DOHH2 (cell line): ENCODE measurements around the gene TMEM154.

Source experiments
- H3F3A ChIP-seq: fragments of 200-600 bp; sonication (generic), shearing (Covaris generic); 2 replicates; pipeline ENCODE4 v1.6.0; 2016; ENCODE audit warnings: antibody characterized with exemption, mild to moderate bottlenecking; ENCODE audit not compliant: control insufficient read depth, insufficient read depth
- H3K27ac ChIP-seq: fragments of 200-600 bp; sonication (generic); 2 replicates; pipeline ENCODE4 v1.5.1; 2014; ENCODE audit warnings: low read depth, mild to moderate bottlenecking, low read length, moderate library complexity
- H3K27me3 ChIP-seq: fragments of 200-600 bp; sonication (generic); 2 replicates; pipeline ENCODE4 v1.6.1; 2014; ENCODE audit warnings: mild to moderate bottlenecking, low read length, mixed read lengths; ENCODE audit not compliant: control insufficient read depth
- H3K36me3 ChIP-seq: fragments of 200-600 bp; sonication (generic); 2 replicates; pipeline ENCODE4 v1.6.1; 2014; ENCODE audit warnings: mild to moderate bottlenecking, low read length, moderate library complexity, mixed read lengths; ENCODE audit not compliant: control insufficient read depth
- H3K4me1 ChIP-seq: fragments of 200-600 bp; sonication (generic); 2 replicates; pipeline ENCODE4 v1.6.1; 2014; ENCODE audit warnings: mild to moderate bottlenecking, low read length, mixed read lengths; ENCODE audit not compliant: control insufficient read depth
- H3K4me2 ChIP-seq: fragments of 200-600 bp; sonication (generic); 2 replicates; pipeline ENCODE4 v1.6.0; 2014; ENCODE audit warnings: mild to moderate bottlenecking, low read length, moderate library complexity
- H3K4me3 ChIP-seq: fragments of 200-600 bp; sonication (generic); 2 replicates; pipeline ENCODE4 v1.5.1; 2014; ENCODE audit warnings: mild to moderate bottlenecking, low read length, mixed read lengths
- H3K79me2 ChIP-seq: fragments of 200-600 bp; sonication (generic); 2 replicates; pipeline ENCODE4 v1.6.1; 2014; ENCODE audit warnings: mild to moderate bottlenecking, low read length, mixed read lengths; ENCODE audit not compliant: control insufficient read depth
- H3K9me2 ChIP-seq: fragments of 200-600 bp; sonication (generic); replicated peaks from 2 replicates; pipeline ENCODE4 v1.6.1; 2014; ENCODE audit warnings: mild to moderate bottlenecking, low read length, mixed read lengths; ENCODE audit not compliant: control insufficient read depth
- H3K9me3 ChIP-seq: fragments of 200-600 bp; sonication (generic); 2 replicates; pipeline ENCODE4 v1.6.1; 2014; ENCODE audit warnings: antibody characterized with exemption, low read length, mixed read lengths; ENCODE audit not compliant: control insufficient read depth, insufficient read depth
- H4K20me1 ChIP-seq: fragments of 200-600 bp; sonication (generic); 2 replicates; pipeline ENCODE4 v1.6.0; 2014; ENCODE audit warnings: low read depth, mild to moderate bottlenecking, antibody characterized with exemption, low read length, moderate library complexity; ENCODE audit not compliant: control insufficient read depth, insufficient read depth
- CTCF ChIP-seq: fragments of 200-600 bp; sonication (generic); IDR thresholded peaks from one replicate; pipeline ENCODE4 v1.5.1; 2014; ENCODE audit warnings: antibody characterized with exemption, mild to moderate bottlenecking, low read depth, low read length; ENCODE audit not compliant: poor library complexity, severe bottlenecking
- EZH2phosphoT487 ChIP-seq: fragments of 200-600 bp; sonication (generic); IDR thresholded peaks from 2 replicates; pipeline ENCODE4 v1.6.1; 2017; ENCODE audit warnings: borderline replicate concordance, mild to moderate bottlenecking, antibody characterized with exemption, low read length, moderate library complexity, mixed read lengths

TMEM154 gene

GRCh38 chr4:152704788-152705187 lies 25.0 kb upstream of the TMEM154 start:
- TF ChIP-seq EZH2phosphoT487 (no peak), CTCF (no peak)
- H3K4me2 ChIP-seq, result no peak overlapping the region

GRCh38 chr4:152700151-152700550 lies 20.4 kb upstream of the TMEM154 start:
- no peaks in the 10 kb centered on the region for H4K20me1 ChIP-seq
- TF ChIP-seq EZH2phosphoT487, result no peak
- no peak for TF ChIP-seq CTCF
- no peaks in the 10 kb centered on the region for H3K79me2 ChIP-seq
- H3K4me1 ChIP-seq, result no peaks in the 10 kb centered on the region
- no peaks in the 10 kb centered on the region for H3K9me2 ChIP-seq
- no peaks in the 10 kb centered on the region for H3K36me3 ChIP-seq
- no peak overlapping the region for H3K4me2 ChIP-seq
- H3K27ac ChIP-seq, result no peak overlapping the region
- H3K4me3 ChIP-seq, result no peak overlapping the region
- H3F3A ChIP-seq, result no peaks in the 10 kb centered on the region
- no peaks in the 10 kb centered on the region for H3K9me3 ChIP-seq
- H3K27me3 ChIP-seq, result peaks cover 9% of the 10 kb centered on the region

More at GRCh38 chr4:152704788-152705187, 25.0 kb upstream of the TMEM154 start:
- Histone ChIP-seq H3F3A (no peaks in the 10 kb centered on the region), H3K4me1 (no peaks in the 10 kb centered on the region), H3K9me2 (no peaks in the 10 kb centered on the region), H3K36me3 (no peaks in the 10 kb centered on the region), H3K27me3 (peaks cover 6% of the 10 kb centered on the region; the same call in 1 of the 2 replicates), H3K4me3 (no peak overlapping the region), H3K27ac (no peak overlapping the region), H4K20me1 (no peaks in the 10 kb centered on the region), H3K79me2 (no peaks in the 10 kb centered on the region), H3K9me3 (no peaks in the 10 kb centered on the region)

- Histone ChIP-seq H3K4me1 (no peaks in the 10 kb centered on the region), H3K4me2 (no peak overlapping the region)
- TF ChIP-seq CTCF (no peak), EZH2phosphoT487 (no peak)
These were observed 19.5 kb upstream of the TMEM154 start for GRCh38 chr4:152699313-152699712.

GRCh38 chr4:152698089-152698499 lies 18.3 kb upstream of the TMEM154 start:
- H3K4me3 ChIP-seq, result no peak overlapping the region
- no peaks in the 10 kb centered on the region for H3K79me2 ChIP-seq
- no peaks in the 10 kb centered on the region for H3K4me1 ChIP-seq
- TF ChIP-seq EZH2phosphoT487 (no peak), CTCF (no peak)
- no peaks in the 10 kb centered on the region for H3F3A ChIP-seq
- no peak overlapping the region for H3K4me2 ChIP-seq
- no peaks in the 10 kb centered on the region for H4K20me1 ChIP-seq
- no peaks in the 10 kb centered on the region for H3K36me3 ChIP-seq
- no peak overlapping the region for H3K27ac ChIP-seq
- H3K27me3 ChIP-seq, result peaks cover 6% of the 10 kb centered on the region
- no peaks in the 10 kb centered on the region for H3K9me3 ChIP-seq
- H3K9me2 ChIP-seq, result no peaks in the 10 kb centered on the region

More at GRCh38 chr4:152699313-152699712, 19.5 kb upstream of the TMEM154 start:
- Histone ChIP-seq H3K27ac (no peak overlapping the region), H3K79me2 (no peaks in the 10 kb centered on the region), H4K20me1 (no peaks in the 10 kb centered on the region), H3K27me3 (peaks cover 9% of the 10 kb centered on the region), H3K9me2 (no peaks in the 10 kb centered on the region), H3F3A (no peaks in the 10 kb centered on the region), H3K36me3 (no peaks in the 10 kb centered on the region), H3K9me3 (no peaks in the 10 kb centered on the region), H3K4me3 (no peak overlapping the region)
